GM20000 (cell line): ENCODE data around the gene ARFGAP1.

Source experiments
- DNase-seq: peaks from one replicate; pipeline ENCODE4 v3.0.0; 2012; ENCODE audit warnings: low spot score
- TF ChIP-seq, protein P1 (sequence below): IDR thresholded peaks from 2 replicates; pipeline ENCODE4 v1.5.1; 2012; ENCODE audit warnings: mild to moderate bottlenecking, control low read depth; ENCODE audit errors: extremely low read depth, missing control alignments

Gene ARFGAP1

DNA sequence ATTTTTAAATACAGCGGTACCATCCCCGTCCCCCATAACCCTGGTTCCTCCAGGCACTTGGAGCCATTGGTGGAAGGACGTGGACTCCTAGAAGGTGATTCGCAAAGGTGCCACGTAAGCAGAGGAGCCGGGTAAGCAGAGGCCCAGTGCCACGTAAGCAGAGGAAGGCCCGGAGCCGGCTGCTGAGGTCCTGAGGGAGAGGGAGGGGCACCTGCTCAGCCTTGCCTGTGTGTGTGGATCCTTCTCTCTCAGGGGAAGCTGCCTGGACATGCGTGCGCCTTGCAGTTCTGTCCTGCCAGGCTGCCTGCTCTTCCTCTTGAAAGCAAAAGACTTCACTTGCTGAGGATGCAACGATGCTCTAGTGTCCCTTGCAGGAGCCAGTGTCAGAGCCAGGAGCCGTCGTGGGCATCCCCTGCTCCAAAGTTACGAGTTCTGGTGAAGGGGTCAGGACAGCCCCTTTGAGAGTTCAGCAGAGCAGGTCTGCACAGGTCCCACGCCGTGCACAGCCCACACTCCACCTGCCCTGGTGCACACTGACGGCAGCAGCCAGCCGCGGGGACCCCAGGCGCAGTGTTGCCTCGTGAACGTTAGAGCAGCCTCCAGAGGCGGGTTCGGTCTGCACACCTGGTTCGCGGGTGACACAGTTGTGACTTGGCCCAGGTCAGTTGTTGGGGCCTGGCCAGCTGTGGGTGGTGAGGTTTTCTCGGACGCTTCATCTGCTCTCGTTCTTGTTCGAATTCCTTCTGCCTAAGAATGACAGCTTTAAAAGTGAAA lies 16.5 kb upstream of the ARFGAP1 start:
- TF ChIP-seq, protein P1, sequence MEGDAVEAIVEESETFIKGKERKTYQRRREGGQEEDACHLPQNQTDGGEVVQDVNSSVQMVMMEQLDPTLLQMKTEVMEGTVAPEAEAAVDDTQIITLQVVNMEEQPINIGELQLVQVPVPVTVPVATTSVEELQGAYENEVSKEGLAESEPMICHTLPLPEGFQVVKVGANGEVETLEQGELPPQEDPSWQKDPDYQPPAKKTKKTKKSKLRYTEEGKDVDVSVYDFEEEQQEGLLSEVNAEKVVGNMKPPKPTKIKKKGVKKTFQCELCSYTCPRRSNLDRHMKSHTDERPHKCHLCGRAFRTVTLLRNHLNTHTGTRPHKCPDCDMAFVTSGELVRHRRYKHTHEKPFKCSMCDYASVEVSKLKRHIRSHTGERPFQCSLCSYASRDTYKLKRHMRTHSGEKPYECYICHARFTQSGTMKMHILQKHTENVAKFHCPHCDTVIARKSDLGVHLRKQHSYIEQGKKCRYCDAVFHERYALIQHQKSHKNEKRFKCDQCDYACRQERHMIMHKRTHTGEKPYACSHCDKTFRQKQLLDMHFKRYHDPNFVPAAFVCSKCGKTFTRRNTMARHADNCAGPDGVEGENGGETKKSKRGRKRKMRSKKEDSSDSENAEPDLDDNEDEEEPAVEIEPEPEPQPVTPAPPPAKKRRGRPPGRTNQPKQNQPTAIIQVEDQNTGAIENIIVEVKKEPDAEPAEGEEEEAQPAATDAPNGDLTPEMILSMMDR, result no peak
- DNase-seq, result no peak

DNA sequence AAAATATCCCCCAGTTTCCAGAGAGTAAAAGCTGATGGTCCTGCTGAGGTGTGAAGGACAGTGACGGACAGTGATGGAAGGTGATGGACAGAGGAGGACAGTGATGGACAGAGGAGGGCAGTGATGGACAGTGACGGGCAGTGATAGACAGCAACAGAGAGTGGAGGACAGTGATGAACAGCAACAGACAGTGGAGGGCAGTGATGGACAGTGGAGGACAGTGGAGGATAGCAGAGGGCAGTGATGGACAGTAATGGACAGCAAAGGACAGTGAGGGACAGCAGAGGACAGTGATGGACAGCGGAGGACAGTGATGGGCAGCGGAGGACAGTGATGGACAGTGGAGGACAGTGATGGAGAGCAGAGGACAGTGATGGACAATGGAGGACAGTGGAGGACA lies 15.7 kb upstream of the ARFGAP1 start:
- no peak for DNase-seq
- TF ChIP-seq, protein P1, result no peak

DNA sequence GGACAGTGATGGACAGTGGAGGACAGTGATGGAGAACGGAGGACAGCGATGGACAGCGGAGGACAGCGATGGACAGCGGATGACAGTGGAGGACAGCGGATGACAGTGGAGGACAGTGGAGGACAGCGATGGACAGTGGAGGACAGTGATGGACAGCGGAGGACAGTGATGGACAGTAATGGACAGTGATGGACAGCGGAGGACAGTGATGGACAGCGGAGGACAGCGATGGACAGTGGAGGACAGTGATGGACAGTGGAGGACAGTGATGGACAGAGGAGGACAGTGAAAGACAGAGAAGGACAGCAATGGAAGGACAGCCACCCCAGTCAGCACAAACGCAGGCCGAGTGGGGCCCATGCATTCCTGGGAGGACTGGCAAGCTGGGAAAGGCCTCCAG lies 15.0 kb upstream of the ARFGAP1 start:
- TF ChIP-seq, protein P1, result no peak

DNA sequence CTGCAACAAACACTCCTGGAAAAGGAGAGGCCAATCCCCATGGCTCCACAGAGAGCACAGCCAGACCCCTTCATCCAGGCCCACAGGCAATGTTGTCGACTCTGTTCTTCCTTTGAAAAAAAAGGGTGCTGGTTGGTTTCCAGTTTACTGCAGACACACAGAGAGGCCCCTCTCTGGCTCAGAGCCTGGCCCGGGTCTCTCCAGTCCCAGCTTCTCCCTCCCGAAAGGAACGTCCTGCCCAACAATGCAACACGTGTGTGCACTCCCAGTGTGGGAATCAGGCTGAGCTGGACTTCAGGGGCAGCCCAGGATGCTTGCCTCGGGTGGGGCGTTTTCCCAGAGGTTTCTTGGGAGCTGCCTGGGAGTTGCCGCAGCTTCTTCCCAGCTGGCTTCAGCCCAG lies 13.8 kb upstream of the ARFGAP1 start:
- TF ChIP-seq, protein P1, result no peak
- DNase-seq, result no peak

More for the DNA sequence above, 15.0 kb upstream of the ARFGAP1 start:
- no peak for DNase-seq

DNA sequence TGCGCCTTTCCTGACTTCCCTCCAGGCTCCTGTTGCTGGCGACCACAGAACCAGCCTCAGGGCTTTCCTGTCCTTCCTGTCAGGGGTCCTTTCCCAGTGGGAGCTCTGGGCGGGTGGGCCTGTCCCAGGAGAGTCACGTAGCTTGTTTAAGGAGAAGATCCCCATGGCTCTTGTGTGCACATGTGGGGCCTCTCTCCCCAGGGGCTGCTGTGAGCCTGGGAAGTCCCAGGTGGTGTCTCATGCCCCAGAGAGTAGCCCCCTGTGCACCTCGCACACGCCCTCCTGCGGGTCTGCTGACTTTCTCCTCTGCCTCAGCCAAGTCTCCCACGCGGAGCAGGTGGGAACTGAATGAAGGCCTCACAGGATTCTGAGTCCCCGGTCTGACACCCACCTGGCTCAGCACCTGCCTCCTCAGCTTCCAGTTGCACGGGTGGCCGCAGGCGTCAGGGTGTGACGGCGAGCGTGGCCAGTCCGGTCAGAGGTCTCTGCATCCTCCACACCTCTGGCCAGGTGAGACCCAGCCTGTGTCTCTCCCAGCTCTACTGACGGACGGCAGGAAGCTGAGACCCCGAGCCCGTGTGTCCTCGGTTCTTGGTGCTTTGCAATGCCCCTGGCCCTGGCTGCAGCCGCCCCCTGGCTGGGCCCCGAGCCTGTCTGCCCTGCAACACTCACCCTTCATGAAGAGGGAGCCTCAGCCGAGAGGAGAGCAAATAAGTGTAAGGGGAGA lies 12.7 kb upstream of the ARFGAP1 start:
- no peak for DNase-seq
- TF ChIP-seq, protein P1, result no peak

DNA sequence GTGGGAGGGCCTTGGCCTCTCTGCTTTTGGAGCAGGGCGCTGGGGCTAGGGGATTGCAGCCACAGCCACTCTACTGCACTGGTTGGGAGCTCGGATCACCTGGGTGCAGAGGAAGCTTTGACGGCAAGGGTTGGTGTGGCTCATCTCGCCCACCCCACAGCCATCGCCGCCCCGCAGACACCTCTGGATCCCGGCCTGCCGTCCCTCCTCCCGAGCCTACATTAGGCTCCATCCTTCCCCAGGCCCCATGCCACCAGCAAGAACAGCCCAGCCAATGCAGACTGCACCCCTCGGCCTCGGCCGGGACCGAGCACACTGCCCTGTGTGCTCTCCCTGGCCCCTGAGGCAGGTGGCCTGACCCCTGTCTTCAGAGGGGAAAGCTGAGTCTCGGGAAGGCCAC lies 12.1 kb upstream of the ARFGAP1 start:
- TF ChIP-seq, protein P1, result no peak
- DNase-seq, result no peak

DNA sequence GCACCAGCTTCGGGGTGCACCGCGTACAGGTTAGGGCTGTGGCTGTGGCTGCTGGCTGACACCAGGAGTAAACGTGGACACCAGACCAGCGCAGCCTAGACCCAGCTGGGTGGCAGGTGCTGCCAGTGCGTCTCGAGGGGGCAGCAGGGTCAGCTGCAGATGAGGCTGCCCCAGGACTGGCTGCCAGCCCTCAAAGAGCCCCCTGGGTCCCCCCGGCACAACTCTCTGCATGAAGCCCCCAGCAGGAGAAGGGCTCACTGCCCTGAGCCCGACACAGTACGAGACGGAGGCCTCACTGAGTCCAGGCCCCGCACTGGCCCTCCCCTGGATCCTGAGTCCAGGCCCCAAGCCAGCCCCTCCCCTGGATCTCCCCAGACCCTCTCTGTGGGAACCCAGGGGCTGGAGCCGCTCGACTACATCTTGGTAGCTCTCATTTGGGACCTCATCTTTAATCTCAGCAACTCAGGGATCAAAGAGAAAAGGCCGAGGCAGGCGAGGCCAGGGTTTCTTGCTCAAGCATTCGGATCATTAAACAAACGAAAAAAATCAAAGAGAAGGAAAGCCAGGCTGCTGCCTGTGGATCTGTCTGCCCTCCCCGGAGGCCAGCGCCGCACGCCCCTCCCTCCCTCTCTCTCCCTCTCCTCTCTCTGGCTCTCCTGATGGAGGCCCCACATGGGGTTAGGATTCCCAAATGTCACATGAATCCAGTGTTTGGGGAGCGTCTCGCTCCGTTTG lies 11.4 kb upstream of the ARFGAP1 start:
- DNase-seq, result no peak
- TF ChIP-seq, protein P1, result no peak
